DMS53 treated with DMSO at 0.1 percent for 48 hours (cell line): ENCODE measurements around the gene GNL1.
"Not testable (repeated sequence)": the region's sequence is repeated elsewhere in the genome, so short reads cannot be mapped to it uniquely, and the experiment has no call there.

ENCODE experiments used
- DNase-seq: peaks from one replicate; lab custom pipeline; 2025; ENCODE audit not compliant: unreplicated experiment; lab: John Stamatoyannopoulos, UW

GNL1 gene

DNA sequence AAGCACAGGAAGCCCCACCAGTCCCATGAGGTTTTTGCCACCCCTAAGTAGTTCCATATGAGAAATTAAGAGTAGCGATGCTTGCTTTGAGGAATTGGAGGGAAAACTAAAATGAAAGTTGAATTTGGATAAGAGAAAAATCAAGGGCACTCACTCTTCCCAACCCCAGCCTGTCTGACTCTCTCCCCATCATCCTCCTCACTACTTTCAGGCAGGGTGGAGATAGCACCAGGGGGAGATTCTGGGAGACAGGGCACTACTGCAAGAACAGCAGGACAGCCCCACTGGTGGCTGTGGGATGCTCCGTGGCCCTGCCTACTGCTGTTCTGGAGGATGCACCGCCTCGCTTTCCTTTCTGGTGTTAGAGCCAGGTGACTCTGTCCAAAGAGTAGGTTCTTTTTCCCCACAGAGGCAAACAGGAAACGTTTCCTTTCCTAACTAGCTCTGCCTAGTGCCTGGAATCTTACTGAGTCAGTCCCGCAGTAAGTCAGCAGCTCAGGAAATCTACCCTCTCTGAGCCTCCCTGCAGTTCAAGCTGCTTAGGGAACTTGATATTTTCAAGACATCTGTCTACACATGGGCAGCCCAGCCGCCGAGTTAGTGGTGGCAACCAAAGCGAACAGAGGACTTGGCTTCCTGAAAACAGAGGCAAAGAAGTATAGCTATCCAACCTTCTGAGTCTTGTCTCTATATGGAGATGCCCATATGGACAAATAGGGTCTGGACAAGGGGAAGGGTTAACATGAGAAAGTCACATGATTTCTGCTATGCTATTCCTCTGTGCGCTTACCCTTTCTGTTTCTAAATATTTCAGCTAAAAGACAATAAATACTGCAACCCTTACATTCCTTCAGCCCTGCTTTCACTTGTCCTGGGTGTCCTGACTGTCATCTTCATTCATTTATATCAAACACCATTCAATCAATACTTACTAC is 55.6 kb downstream of the GNL1 start:
- DNase-seq, result no peak

DNA sequence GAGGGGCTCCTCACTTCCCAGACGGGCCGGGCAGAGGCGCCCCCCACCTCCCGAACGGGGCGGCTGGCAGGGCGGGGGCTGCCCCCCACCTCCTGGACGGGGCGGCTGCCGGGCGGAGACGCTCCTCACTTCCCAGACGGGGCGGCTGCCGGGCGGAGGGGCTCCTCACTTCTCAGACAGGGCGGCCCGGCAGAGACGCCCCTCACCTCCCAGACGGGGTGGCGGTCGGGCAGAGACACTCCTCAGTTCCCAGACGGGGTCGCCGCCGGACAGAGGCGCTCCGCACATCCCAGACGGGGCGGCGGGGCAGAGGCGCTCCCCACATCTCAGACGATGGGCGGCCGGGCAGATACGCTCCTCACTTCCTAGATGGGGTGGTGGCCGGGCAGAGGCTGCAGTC is 57.6 kb downstream of the GNL1 start:
- DNase-seq, result not testable (repeated sequence)

DNA sequence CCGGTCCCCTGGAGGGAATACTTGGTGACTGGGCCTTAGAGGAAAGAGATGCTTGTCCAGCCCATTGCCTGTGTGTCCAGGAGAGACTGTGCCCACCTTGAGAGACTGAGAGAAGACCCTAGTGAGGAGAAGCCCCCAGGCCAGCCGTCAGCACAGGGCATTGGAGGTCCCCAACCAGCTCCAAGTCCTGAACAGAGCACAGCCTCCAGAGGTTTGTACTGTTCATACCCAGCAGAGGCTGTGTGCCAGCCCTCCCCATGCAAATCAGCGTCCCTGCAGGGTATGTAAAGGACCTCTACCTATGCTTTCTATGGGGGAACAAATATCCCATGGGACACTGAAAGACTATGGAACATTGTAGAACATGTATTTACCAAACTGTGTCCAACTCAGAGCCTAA is 58.6 kb downstream of the GNL1 start:
- no peak for DNase-seq

DNA sequence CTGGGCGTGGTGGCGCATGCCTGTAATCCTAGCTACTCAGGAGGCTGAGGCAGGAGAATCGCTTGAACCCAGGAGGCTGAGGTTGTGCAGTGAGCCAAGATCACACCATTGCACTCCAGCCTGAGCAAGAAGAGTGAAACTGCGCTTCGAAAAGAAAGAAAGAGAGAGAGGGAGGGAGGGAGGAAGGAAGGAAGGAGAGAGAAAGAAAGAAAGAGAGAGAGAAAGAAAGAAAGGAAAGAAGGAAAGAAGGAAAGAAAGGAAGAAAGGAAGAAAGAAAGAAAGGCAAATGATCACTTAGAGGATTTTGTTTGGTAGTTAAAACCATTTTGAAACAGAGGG is 59.1 kb downstream of the GNL1 start:
- DNase-seq, result not testable (repeated sequence)

DNA sequence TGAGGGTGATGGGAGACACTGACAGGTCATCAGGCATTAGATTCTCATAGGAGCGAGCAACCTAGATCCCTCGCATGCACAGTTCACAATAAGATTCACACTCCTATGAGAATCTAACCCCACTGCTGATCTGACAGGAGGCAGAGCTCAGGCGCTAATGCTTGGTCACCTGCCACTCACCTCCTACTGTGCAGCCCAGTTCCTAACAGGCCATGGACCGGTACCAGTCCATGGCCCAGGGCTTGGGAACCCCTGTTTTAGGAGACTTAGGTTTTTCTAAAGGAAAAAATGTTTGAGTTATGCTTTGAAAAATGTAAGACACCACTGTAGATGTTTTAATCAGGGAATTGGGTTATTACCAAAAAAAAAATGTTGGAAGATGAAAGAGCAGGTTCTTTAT is 60.3 kb downstream of the GNL1 start:
- no peak for DNase-seq

DNA sequence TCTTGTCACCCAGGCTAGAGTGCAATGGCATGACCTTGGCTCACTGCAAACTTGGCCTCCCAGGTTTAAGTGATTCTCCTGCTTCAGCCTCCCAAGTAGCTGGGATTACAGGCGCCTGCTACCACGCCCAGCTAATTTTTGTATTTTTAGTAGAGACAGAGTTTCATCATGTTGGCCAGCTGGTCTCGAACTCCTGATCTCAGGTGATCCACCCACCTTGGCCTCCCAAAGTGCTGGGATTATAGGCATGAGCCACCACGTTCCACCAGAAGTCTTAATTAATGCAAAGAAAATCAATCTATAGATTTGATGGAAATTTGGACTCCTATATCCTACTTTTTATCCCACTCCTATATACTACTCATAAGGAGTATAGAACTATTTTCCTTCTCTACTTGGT is 61.2 kb downstream of the GNL1 start:
- not testable (repeated sequence) for DNase-seq

DNA sequence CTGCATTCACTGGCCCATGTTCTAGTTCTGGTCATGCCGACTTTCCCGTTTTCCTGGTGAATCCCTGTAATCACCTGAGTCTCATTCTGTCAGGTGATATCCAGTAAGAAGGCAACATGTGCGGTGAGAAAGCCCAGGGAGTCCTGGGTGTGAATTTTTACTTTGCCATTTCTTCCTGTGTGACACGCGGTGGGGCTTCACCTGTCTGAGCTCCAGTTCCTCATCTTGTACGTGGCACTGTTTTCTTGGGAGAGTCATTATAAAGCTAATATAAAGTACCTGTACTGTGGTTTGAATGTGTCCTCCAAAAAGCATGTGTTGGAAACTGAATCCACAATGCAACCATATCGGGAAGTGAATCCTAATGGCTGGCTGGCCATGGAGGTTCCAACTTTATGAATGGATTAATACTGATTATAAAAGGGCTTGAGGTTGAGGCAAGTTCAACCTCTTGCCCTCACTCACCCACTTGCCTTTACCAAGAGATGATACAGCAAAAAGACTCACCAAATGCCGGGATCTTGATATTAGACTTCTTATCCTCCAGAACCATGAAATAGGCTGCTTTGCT is 61.9 kb downstream of the GNL1 start:
- no peak for DNase-seq

DNA sequence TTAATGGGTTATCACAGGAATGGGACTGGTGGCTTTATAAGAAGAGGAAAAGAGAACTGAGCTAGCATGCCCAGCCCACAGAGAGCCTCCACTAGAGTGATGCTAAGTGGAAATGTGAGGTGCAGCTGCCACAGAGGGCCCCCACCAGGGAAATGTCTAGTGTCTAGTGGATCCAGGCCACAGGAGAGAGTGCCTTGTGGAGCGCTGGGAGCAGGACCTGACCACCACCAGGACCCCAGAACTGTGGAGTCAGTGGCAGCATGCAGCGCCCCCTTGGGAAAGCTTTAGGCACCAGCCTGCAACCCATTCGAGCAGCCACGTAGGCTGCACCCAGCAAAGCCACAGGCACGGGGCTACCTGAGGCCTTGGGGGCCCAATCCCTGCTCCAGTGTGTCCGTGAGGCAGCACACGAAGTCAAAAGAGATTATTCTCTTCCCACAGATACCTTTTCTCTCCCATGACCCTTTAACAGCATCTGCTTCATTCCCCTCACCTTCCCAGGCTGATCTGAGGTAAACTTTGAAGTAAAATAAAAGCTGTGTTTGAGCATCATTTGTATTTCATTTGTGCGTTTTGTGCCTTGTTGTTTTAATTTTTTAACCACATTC is 62.5 kb downstream of the GNL1 start:
- no peak for DNase-seq

DNA sequence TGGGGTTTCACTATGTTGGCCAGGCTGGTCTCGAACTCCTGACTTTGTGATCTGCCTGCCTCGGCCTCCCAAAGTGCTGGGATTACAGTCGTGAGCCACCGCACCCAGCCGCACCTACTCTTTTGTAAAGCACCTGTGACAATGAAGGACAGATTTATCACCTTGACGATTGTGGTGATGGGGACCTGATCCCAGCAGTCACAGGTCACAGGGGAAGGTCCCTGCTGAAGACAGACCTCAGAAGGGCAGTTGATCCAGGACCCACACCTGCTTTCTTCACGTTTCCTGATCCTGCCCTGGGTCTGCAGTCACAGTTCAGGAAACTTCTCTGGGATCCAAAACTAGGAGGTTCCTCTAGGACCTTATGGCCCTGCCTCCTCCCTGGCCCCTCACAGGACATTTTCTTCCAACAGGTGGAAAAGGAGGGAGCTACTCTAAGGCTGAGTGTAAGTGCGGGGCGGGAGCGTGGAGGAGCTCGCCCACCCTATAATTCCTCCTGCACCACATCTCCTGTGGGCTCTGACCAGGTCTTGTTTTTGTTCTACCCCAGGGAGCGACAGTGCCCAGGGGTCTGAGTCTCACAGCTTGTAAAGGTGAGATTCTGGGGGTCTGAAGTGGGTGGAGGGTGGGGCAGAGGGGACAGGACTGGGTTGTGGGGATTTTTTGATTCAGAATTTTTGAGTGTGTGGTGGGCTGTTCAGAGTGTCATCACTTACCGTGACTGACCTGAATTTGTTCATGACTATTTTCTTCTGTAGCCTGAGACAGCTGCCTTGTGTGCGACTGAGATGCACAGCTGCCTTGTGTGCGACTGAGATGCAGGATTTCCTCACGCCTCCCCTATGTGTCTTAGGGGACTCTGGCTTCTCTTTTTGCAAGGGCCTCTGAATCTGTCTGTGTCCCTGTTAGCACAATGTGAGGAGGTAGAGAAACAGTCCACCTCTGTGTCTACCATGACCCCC is 64.0 kb downstream of the GNL1 start:
- no peak for DNase-seq
